ENCODE results near the gene ADARB1. TPM values are rescaled to one million over a fixed set of nuclear protein-coding genes. Genes with fewer than 3 reads are reported as not detected.

Gene ADARB1
- total RNA-seq, 4 donors from 2014 or later = 6.8 to 32.2 (median 17.3) TPM

DNA sequence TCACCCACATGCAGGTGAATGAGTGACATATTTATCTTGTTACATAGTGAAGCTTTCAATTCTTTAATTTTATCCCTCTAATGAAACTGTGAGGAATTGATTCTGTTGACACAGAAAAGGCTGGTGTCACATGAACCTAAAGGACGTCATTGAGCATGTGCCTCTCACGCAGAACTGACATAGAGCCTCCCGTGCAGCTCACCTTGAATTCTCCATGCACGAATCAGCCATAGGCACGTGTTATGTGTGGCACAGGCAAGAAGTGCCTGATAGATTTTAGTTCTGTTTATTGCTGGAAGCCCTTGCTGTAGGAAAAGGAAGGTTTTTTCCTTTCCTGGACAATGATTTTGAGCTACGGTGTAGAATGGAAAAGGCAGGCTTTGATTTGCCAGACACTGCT lies 11.3 kb downstream of the ADARB1 start:
- DNase-seq = no peak
- no peak overlapping the region for H3K4me3 ChIP-seq
- no peaks in the 10 kb centered on the region for H3K36me3 ChIP-seq
- no peaks in the 10 kb centered on the region for H3K9me3 ChIP-seq
- peaks cover 0 to 12% (median 8%) of the 10 kb centered on the region in 4 donors for H3K4me1 ChIP-seq
- no peak overlapping the region for H3K27ac ChIP-seq
- intact Hi-C loops (cut with DNase I; ENCODE audit: low total_unique reads) = no loop called here
- TF ChIP-seq POLR2A (IDR thresholded peaks at IDR 0.05) (no peak), POLR2AphosphoS5 (IDR thresholded peaks at IDR 0.05) (no peak), EP300 (IDR thresholded peaks at IDR 0.05; ENCODE audit: low read depth) (no peak)
- TF ChIP-seq, protein P1, sequence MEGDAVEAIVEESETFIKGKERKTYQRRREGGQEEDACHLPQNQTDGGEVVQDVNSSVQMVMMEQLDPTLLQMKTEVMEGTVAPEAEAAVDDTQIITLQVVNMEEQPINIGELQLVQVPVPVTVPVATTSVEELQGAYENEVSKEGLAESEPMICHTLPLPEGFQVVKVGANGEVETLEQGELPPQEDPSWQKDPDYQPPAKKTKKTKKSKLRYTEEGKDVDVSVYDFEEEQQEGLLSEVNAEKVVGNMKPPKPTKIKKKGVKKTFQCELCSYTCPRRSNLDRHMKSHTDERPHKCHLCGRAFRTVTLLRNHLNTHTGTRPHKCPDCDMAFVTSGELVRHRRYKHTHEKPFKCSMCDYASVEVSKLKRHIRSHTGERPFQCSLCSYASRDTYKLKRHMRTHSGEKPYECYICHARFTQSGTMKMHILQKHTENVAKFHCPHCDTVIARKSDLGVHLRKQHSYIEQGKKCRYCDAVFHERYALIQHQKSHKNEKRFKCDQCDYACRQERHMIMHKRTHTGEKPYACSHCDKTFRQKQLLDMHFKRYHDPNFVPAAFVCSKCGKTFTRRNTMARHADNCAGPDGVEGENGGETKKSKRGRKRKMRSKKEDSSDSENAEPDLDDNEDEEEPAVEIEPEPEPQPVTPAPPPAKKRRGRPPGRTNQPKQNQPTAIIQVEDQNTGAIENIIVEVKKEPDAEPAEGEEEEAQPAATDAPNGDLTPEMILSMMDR (IDR thresholded peaks at IDR 0.05) = no peak
- H3K27me3 ChIP-seq = no peaks in the 10 kb centered on the region
- 86% methylated on average over 5 to 6 of the region's 6 CpGs for WGBS, 2 donors (ENCODE audit: low coverage in 1 of 2)
- in situ Hi-C loops (cut with MboI; ENCODE audit: low pct_ligation_motif_present in 1 of 4, low pct_unique_long_range_greater_than_20kb in 1 of 4, low sequenced_read_pairs in 3 of 4) = no loop called here

DNA sequence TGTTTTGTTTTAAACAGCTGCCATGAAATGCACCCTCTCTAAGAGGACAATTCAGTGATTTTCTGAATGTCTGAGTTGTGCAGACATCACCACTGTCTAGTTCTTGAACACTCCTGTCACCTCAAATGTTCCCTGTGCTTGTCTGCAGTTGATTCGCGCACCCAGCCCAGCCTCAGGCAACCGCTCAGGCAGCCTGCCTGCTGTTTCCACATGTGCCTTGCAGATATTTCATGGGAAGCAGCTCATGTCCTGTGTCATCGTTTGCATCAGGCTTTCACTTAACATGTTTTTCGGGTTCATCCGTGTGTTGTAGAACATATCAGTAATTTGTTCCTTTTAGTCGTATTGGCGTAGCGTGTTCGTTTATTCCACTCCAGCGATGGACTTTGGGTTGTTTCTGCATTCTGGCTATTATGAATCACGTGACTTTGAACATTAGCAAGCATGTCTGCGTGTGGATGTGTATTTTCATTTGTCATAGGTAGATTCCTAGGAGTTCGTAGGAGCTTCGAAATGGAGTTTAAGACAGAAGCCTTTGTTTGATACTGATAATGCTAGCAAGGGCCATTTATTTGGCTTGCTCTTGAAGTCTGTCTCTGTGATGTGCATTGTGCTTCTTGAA lies 12.1 kb downstream of the ADARB1 start:
- intact Hi-C loops (cut with DNase I; ENCODE audit: low total_unique reads) (no loop called here), in situ Hi-C loops (cut with MboI; ENCODE audit: low pct_ligation_motif_present in 1 of 4, low pct_unique_long_range_greater_than_20kb in 1 of 4, low sequenced_read_pairs in 3 of 4) (no loop called here)
- no peak overlapping the region for H3K4me3 ChIP-seq
- H3K4me1 ChIP-seq = peaks cover 0 to 7% (median 6%) of the 10 kb centered on the region in 4 donors
- no peaks in the 10 kb centered on the region for H3K36me3 ChIP-seq
- 88 to 92% methylated on average over 8 to 15 of the region's 15 CpGs for WGBS, 2 donors (ENCODE audit: low coverage in 1 of 2)
- no peaks in the 10 kb centered on the region for H3K27me3 ChIP-seq
- TF ChIP-seq POLR2AphosphoS5 (IDR thresholded peaks at IDR 0.05) = no peak
- TF ChIP-seq EP300 (IDR thresholded peaks at IDR 0.05; ENCODE audit: low read depth) = no peak
- TF ChIP-seq POLR2A (IDR thresholded peaks at IDR 0.05) = no peak
- TF ChIP-seq, protein P1 (IDR thresholded peaks at IDR 0.05) = no peak
- H3K9me3 ChIP-seq = no peaks in the 10 kb centered on the region
- no peak for DNase-seq
- H3K27ac ChIP-seq = no peak overlapping the region

DNA sequence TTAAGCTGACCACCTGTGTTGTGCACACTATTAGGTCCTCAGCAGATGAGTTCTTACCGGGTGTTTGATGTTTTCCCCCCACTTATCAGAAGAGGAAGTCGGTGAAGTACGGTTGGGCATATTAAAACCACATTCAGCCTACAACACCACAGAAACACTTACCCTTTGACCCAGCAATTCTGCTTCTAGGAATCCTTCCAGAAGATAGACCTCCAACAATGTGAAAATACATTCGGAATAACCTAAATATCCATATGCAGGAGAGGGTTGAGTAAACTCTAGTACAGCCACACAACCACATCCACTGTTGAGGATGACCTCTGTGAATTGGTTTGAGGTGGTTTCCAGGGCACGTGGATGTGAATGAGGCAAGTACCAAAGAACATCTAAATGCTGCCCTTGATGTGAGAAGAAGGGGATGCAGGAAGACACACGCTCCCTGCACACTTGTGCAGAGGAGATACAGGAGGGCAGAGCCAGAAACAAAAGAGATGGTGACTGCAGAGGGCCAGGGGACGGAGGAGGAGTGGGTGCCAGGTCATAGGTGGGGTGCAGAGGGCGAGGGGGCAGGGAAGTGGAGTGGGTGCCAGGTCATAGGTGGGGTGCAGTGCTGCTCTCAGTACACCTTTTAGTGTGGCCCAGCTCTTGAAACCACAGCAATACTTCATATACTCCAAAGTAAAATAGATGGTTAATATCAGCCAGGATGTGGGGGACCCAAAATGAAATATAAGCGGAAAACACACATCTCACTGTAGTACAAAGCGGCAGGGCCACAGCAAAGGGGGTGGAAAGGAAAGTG lies 12.8 kb downstream of the ADARB1 start:
- H3K4me1 ChIP-seq = peaks cover 0 to 8% (median 3%) of the 10 kb centered on the region in 4 donors

DNA sequence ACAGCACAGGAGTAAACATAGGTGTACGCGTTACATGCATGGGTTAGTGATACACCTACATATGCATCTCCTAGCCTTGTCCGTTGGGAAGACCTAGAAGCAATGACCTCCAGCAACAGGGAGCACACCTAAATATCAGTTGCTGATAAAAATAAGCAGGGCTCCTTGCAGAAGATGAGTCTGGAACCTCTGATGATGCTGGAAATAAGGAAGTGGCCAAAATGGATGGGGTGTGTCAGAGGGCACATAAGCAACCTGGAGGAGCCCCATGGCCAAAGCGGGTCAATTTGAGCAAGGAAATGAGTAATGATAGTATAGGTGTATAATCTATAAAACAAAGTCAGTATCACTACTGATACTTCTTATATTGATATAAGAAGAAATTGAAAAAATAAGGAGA lies 13.7 kb downstream of the ADARB1 start:
- Histone ChIP-seq H3K9me3 (no peaks in the 10 kb centered on the region), H3K4me3 (no peak overlapping the region), H3K4me1 (peaks cover 0 to 13% (median 5%) of the 10 kb centered on the region in 4 donors), H3K36me3 (no peaks in the 10 kb centered on the region), H3K27ac (no peak overlapping the region), H3K27me3 (no peaks in the 10 kb centered on the region)
- DNase-seq = no peak
- WGBS, 2 donors (ENCODE audit: low coverage in 1 of 2) = 92 to 94% methylated on average over 3 to 4 of the region's 4 CpGs
- in situ Hi-C loops (cut with MboI; ENCODE audit: low pct_ligation_motif_present in 1 of 4, low pct_unique_long_range_greater_than_20kb in 1 of 4, low sequenced_read_pairs in 3 of 4) (no loop called here), intact Hi-C loops (cut with DNase I; ENCODE audit: low total_unique reads) (no loop called here)
- TF ChIP-seq POLR2A (IDR thresholded peaks at IDR 0.05) (no peak), EP300 (IDR thresholded peaks at IDR 0.05; ENCODE audit: low read depth) (no peak), POLR2AphosphoS5 (IDR thresholded peaks at IDR 0.05) (no peak)
- TF ChIP-seq, protein P1 (IDR thresholded peaks at IDR 0.05) = no peak

More for the DNA sequence above, 12.8 kb downstream of the ADARB1 start:
- WGBS, 2 donors (ENCODE audit: low coverage in 1 of 2) = 72 to 76% methylated on average over 7 to 10 of the region's 10 CpGs
- Histone ChIP-seq H3K36me3 (no peaks in the 10 kb centered on the region), H3K4me3 (no peak overlapping the region), H3K27me3 (no peaks in the 10 kb centered on the region), H3K27ac (no peak overlapping the region), H3K9me3 (no peaks in the 10 kb centered on the region)
- in situ Hi-C loops (cut with MboI; ENCODE audit: low pct_ligation_motif_present in 1 of 4, low pct_unique_long_range_greater_than_20kb in 1 of 4, low sequenced_read_pairs in 3 of 4) (no loop called here), intact Hi-C loops (cut with DNase I; ENCODE audit: low total_unique reads) (no loop called here)
- TF ChIP-seq POLR2A (IDR thresholded peaks at IDR 0.05) (no peak), EP300 (IDR thresholded peaks at IDR 0.05; ENCODE audit: low read depth) (no peak), POLR2AphosphoS5 (IDR thresholded peaks at IDR 0.05) (no peak)
- TF ChIP-seq, protein P1 (IDR thresholded peaks at IDR 0.05) = no peak
- no peak for DNase-seq

Measured in transverse colon (tissue), 4 donors.